Muscle layer of colon (tissue), 2 donors: ENCODE measurements around the gene DENND2A.
A peak's percentile ranks its signal among the peaks of the same experiment; 100 is the strongest.
"Not testable (repeated sequence)": the region's sequence is repeated elsewhere in the genome, so short reads cannot be mapped to it uniquely, and the experiment has no call there.

ENCODE experiments used
- H3K27ac ChIP-seq: one replicate; pipeline ENCODE4 v1.7.0; 2013; ENCODE audit warnings: low read depth, mild to moderate bottlenecking, low read length, moderate library complexity
- H3K27me3 ChIP-seq, 2 donors: one replicate each; pipeline ENCODE4 v1.7.0; 2013; ENCODE audit warnings: low read length in 2 of 2, mild to moderate bottlenecking in 2 of 2; ENCODE audit not compliant: insufficient read depth in 2 of 2, control insufficient read depth in 1 of 2
- H3K36me3 ChIP-seq: one replicate; pipeline ENCODE4 v1.7.0; 2013; ENCODE audit warnings: mild to moderate bottlenecking, low read length; ENCODE audit not compliant: insufficient read depth
- H3K4me1 ChIP-seq: one replicate; pipeline ENCODE4 v1.7.0; 2013; ENCODE audit warnings: mild to moderate bottlenecking, low read length; ENCODE audit not compliant: insufficient read depth
- H3K4me3 ChIP-seq, 2 donors: one replicate each; pipeline ENCODE4 v1.7.0; 2013; ENCODE audit warnings: low read length in 2 of 2, low read depth in 1 of 2, mild to moderate bottlenecking in 1 of 2, moderate library complexity in 1 of 2
- H3K9ac ChIP-seq: one replicate; pipeline ENCODE4 v1.7.0; 2013; ENCODE audit warnings: low read length
- H3K9me3 ChIP-seq: one replicate; pipeline ENCODE4 v1.7.0; 2013; ENCODE audit warnings: mild to moderate bottlenecking, low read length
- donor health status: abdominal sarcoma.
- donor health status: Adenocarcinoma of cecum.

DENND2A gene

DNA sequence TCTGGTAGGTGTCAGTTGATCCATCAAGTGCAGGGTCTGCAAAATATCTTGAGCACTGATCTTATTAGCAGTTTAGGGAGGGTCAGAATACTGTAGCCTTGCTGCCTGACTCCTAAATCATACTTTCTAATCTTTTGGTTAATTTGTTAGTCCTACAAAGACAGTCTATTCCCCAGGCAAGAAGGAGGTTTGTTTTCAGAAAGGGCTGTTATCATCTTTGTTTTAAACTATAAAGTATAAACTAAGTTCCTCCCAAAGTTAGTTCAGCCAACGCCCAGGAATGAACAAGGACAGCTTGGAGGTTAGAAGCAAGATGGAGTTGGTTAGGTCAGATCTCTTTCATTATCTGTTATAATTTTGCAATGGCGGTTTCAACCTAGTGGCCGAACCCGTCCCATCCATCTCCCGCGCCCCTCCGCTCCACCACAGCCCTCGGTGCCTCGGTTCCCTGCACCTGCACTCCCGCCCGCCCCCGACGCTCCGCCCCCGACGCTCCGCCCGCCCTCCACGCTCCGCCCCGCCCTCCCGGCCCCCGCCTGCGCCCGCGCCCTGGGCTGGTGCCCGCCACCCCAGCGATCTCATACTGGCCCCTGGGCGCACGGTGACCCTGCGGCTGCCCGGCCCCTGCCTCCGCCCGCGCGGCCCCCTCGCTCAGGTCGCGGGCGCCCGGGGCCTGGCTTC lies 31.9 kb upstream of the DENND2A start, which contains the start of gene ADCK2:
ADCK2 (plus strand) TSS at position 564 of the 681 bp plus-strand sequence. CDS start 386 bp downstream, outside the sequence.
- H3K4me3 ChIP-seq: peak within 1 kb of the TSS; percentile 58 to 72
- H3K36me3 ChIP-seq: peaks cover 9% of the 10 kb centered on the region
- H3K9ac ChIP-seq: peak within 1 kb of the TSS; percentile 49
- H3K27ac ChIP-seq: peak within 1 kb of the TSS; percentile 76
- H3K27me3 ChIP-seq: no peaks in the 10 kb centered on the region
- peaks cover 26% of the 10 kb centered on the region for H3K4me1 ChIP-seq
- no peaks in the 10 kb centered on the region for H3K9me3 ChIP-seq

DNA sequence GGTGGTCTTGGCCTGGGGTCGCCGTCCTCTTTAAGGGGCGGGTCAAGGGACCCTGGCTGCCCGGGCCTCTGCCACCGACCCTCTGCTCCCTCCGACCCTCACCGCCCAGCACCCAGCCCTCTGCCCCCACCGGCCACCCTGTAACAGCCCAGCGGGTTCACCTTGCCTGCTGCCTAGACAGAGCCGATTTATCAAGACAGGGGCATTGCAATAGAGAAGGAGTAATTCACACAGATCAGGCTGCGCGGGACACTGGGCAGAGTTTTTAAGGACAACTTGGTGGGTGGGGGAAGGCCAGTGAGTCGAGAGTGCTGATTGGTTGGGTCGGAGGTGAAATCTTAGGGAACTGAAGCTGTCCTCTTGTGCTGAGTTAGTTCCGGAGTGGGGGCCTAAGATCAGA lies 31.4 kb upstream of the DENND2A start:
- Histone ChIP-seq H3K4me3 (peak overlapping the region in 1 of 2 donors; percentile 35), H3K27ac (no peak overlapping the region), H3K27me3 (no peaks in the 10 kb centered on the region), H3K4me1 (peaks cover 26% of the 10 kb centered on the region), H3K9me3 (no peaks in the 10 kb centered on the region), H3K36me3 (peaks cover 9% of the 10 kb centered on the region), H3K9ac (no peak overlapping the region)

DNA sequence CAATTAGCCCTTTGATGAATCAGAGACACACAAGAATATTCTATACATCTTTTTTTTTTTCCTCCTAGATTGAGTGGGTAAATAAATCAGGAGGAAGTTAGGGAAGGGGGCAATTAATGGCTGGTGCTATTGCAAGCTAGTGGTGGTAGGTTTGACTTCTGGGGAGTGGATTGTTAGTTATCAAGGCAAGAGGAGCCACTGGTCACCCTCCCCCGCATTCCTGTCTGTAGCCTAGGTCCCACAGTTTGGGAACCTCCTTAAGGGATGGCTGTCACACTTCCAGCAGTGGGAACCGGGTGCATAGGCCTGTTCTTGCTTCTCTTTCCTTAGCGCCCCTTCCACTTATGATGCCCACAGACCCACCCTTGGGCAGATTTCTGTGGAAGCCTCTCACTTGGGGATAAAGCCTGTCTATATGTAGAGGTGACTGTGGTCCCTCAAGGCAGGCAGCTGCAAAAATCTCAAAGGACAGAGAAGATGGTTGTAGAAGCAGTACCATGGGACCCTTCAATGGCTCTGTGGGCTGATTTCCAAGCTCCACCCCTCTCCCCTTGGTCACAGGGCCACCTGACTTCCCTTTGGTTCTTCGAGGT lies 29.8 kb upstream of the DENND2A start:
- Histone ChIP-seq H3K36me3 (no peaks in the 10 kb centered on the region), H3K4me3 (no peak overlapping the region), H3K4me1 (peaks cover 20% of the 10 kb centered on the region), H3K9ac (no peak overlapping the region), H3K27ac (no peak overlapping the region), H3K27me3 (no peaks in the 10 kb centered on the region), H3K9me3 (no peaks in the 10 kb centered on the region)

DNA sequence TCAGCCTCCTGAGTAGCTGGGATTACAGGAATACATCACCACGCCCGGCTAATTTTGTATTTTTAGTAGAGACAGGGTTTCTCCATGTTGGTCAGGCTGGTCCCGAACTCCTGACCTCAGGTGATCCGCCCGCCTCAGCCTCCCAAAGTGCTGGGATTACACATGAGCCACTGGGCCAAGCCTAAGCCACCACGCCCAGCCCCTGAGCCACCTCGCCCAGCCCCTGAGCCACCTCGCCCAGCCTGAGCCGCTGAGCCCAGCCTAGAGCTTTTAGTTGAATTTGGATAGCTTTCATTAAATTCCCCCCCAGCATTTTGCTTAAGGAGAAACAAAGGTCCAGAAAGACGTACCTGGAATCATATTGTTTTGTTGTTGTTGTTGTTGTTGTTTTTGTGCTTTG lies 29.2 kb upstream of the DENND2A start:
- H3K4me1 ChIP-seq: peaks cover 14% of the 10 kb centered on the region
- H3K27me3 ChIP-seq, H3K9ac ChIP-seq, H3K36me3 ChIP-seq, H3K9me3 ChIP-seq, H3K4me3 ChIP-seq, H3K27ac ChIP-seq: not testable (repeated sequence)

DNA sequence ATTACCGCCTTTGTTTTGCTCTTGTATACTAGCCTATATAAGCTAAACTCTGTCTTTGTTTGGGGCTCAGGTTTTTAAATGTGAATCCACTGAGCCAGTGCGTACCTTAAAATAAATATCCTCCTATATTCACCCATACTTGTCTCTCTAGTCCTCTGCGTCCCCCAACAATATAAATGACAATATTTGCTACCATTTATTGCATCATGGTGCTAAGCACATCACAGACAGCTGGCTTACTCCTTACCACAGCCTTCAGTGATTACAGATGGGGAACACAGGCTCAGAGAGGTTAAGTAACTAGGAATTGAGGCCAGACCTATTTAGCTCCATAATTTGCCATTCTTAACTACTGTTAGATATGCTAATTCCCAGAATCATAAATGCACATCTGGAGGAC lies 28.7 kb upstream of the DENND2A start:
- no peak overlapping the region for H3K4me3 ChIP-seq
- H3K27ac ChIP-seq: no peak overlapping the region
- no peak overlapping the region for H3K9ac ChIP-seq

DNA sequence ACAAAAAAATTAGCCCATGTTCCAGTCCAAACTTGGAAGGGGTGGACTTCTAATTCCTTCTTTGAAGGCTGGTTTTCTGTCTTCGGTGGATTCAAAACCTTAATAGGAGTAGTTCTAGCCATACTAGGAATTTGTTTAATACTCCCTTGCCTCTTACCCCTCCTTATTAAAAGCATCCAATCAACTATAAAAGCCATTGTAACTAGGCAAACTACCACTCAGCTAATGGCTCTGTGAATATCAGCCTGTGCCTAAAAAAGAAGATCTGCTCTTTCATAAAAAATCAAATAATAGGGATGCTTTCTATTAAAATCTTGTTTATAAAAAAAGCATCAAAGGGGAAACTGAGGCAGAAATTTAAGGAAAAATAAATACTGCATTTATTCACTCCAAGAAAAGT lies 28.0 kb upstream of the DENND2A start:
- Histone ChIP-seq H3K36me3 (no peaks in the 10 kb centered on the region), H3K9me3 (no peaks in the 10 kb centered on the region), H3K4me3 (no peak overlapping the region), H3K27ac (no peak overlapping the region), H3K27me3 (no peaks in the 10 kb centered on the region), H3K9ac (no peak overlapping the region), H3K4me1 (peaks cover 2% of the 10 kb centered on the region)

More for the DNA sequence above, 28.7 kb upstream of the DENND2A start:
- Histone ChIP-seq H3K36me3 (no peaks in the 10 kb centered on the region), H3K9me3 (no peaks in the 10 kb centered on the region), H3K27me3 (no peaks in the 10 kb centered on the region), H3K4me1 (peaks cover 9% of the 10 kb centered on the region)

DNA sequence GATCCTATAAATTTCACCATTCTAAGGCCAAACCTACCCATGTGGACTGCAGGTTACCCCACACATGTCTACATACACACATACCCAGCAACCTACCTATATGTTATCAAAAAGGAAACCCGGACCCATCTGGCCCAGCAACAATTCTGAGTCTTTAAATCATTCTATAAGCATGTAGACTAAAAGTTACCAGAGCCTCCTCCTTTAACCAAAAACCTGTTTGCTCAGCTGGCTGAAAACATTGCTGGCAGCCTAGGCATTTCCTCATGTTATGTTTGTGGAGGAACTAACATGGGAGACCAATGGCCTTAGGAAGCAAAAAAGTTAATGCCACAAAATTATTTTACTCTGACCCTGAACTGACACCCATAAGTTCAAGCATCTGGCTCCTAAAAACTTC lies 26.9 kb upstream of the DENND2A start:
- Histone ChIP-seq H3K4me1 (no peaks in the 10 kb centered on the region), H3K9me3 (no peaks in the 10 kb centered on the region), H3K9ac (no peak overlapping the region), H3K27me3 (no peaks in the 10 kb centered on the region), H3K27ac (no peak overlapping the region), H3K4me3 (no peak overlapping the region), H3K36me3 (no peaks in the 10 kb centered on the region)

DNA sequence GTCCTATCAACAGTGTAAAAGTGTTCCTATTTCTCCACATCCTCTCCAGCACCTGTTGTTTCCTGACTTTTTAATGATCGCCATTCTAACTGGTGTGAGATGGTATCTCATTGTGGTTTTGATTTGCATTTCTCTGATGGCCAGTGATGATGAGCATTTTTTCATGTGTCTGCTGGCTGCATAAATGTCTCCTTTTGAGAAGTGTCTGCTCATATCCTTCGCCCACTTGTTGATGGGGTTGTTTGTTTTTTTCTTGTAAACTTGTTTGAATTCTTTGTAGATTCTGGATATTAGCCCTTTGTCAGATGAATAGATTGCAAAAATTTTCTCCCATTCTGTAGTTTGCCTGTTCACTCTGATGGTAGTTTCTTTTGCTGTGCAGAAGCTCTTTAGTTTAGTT lies 22.3 kb upstream of the DENND2A start:
- not testable (repeated sequence) for H3K36me3 ChIP-seq, H3K9me3 ChIP-seq, H3K9ac ChIP-seq, H3K4me1 ChIP-seq, H3K27me3 ChIP-seq, H3K4me3 ChIP-seq, H3K27ac ChIP-seq

DNA sequence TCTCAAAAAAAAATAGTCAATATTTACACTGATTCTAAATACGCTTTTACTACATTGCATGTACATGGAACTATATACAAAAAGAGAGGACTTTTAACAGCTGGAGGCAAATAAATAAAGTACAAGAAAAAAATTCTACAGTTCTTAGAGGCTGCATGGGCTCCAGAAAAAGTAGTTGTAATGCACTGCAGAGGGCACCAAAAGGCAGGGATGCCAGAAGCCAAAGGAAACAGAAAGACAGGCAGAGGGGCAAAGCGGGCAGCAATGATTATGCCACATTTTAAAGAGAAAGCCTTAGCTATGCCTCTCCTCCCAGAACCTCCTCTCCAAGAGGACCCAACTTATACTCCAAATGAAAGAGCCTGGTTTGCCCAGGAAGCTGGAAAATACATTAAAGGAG lies 20.5 kb upstream of the DENND2A start:
- Histone ChIP-seq H3K36me3 (no peaks in the 10 kb centered on the region), H3K4me1 (peaks cover 11% of the 10 kb centered on the region), H3K4me3 (no peak overlapping the region), H3K27me3 (no peaks in the 10 kb centered on the region), H3K27ac (no peak overlapping the region), H3K9ac (no peak overlapping the region), H3K9me3 (no peaks in the 10 kb centered on the region)

- no peak overlapping the region for H3K27ac ChIP-seq
- no peaks in the 10 kb centered on the region for H3K9me3 ChIP-seq
- H3K4me1 ChIP-seq: peaks cover 17% of the 10 kb centered on the region
- H3K36me3 ChIP-seq: no peaks in the 10 kb centered on the region
- no peak overlapping the region for H3K9ac ChIP-seq
- no peaks in the 10 kb centered on the region for H3K27me3 ChIP-seq
- no peak overlapping the region for H3K4me3 ChIP-seq
These were observed 19.2 kb upstream of the DENND2A start for GRCh38 chr7:140659856-140660255.

DNA sequence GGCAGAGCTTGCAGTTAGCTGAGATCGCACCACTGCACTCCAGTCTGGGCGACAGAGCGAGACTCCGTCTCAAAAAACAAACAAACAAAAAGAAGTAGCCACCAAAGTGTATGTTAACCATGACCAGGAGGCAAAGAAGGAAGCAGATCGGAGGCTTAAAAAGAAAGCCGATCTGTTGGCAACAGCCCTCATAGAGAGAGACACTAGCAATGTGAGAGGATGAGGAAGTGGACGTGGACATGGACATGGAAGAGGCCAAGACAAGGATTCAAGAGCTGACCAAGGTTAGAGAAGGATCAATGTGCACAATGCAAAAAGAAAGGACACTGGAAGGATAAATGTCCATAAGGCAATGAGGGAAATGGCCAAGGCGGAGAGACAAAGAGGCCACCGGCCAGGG lies 17.3 kb upstream of the DENND2A start:
- Histone ChIP-seq H3K9me3 (no peaks in the 10 kb centered on the region), H3K36me3 (no peaks in the 10 kb centered on the region), H3K27ac (no peak overlapping the region), H3K9ac (no peak overlapping the region), H3K27me3 (no peaks in the 10 kb centered on the region), H3K4me1 (peaks cover 22% of the 10 kb centered on the region), H3K4me3 (no peak overlapping the region)
